Fibroblast of skin of left biceps (primary cell): ENCODE results near the gene MFSD6.
"Not testable (repeated sequence)": the region's sequence is repeated elsewhere in the genome, so short reads cannot be mapped to it uniquely, and the experiment has no call there.

Experiments used
- DNase-seq, 2 experiments: peaks; one replicate each; pipeline ENCODE4 v3.0.0-alpha.2; 2013; ENCODE audit warnings: low read depth in 2 of 2

Gene MFSD6

GRCh38 chr2:190465060-190465459 is 56.9 kb downstream of the MFSD6 start:
- no peak for DNase-seq

DNA sequence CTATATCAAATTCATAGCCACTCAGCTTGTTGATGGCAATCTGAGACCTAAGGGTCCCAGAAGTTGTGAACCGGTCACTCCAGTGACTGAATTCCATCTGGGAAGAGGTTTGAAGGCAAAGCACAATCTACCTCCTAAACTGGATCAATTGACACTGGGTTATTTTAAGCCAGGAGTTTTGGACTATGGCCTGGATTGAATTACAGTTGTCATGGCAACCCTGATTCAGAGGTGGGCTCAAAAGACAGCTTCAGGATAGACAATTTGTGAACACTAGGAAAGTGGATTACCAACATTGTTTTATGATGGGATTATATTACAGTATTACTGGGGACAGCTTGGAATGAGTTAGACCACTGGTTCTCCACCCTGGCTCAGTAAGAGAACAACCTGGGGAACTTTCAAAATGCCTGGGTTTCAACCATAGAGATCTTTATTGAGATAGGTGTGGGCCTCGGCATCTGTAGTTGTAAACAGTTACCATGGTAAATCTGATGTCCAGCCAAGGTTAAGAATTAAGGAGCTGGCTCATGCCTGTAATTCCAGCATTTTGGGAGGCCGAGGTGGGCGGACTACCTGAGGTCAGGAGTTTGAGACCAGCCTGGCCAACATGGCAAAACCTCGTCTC is 58.8 kb downstream of the MFSD6 start:
- no peak for DNase-seq

DNA sequence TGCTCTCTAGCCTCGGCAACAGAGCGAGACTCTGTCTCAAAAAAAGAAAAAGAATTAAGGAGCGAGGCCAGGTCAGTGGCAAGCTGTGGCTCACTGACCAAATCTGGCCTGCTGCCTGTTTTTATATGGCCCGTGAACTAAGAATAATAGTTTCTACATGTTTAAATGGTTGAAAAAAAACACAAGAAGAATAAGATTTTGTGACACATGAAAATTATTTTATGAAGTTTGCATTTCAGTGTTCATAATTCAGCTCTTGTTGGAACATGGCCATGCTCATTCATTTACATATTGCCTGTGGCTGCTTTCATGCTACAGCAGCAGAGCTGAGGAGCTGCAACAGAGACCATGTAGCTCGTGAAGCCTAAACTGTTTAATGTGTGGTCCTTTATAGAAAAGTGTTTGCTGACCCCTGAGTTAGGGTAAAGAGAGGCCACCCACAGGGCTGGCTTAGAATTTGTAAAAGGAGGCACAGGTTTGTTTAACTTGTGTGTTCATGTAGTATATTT is 59.5 kb downstream of the MFSD6 start:
- no peak for DNase-seq

DNA sequence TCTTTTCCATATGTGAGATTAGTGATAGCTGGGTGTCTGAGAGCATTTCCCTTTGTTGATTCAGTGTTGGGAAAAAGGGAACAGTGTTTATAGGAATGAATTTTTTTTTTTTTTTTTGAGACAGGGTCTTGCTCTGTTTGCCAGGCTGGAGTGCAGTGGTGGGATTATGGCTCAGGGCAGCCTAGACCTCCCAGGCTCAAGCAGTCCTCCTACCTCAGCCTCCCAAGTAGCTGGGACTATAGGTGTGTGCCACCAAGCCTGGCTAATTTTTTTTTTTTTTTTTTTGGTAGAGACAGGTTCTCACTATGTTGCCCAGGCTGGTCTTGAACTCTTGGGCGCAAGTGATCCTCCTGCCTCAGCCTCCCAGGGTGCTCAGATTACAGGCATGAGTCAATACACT is 60.2 kb downstream of the MFSD6 start:
- not testable (repeated sequence) for DNase-seq

DNA sequence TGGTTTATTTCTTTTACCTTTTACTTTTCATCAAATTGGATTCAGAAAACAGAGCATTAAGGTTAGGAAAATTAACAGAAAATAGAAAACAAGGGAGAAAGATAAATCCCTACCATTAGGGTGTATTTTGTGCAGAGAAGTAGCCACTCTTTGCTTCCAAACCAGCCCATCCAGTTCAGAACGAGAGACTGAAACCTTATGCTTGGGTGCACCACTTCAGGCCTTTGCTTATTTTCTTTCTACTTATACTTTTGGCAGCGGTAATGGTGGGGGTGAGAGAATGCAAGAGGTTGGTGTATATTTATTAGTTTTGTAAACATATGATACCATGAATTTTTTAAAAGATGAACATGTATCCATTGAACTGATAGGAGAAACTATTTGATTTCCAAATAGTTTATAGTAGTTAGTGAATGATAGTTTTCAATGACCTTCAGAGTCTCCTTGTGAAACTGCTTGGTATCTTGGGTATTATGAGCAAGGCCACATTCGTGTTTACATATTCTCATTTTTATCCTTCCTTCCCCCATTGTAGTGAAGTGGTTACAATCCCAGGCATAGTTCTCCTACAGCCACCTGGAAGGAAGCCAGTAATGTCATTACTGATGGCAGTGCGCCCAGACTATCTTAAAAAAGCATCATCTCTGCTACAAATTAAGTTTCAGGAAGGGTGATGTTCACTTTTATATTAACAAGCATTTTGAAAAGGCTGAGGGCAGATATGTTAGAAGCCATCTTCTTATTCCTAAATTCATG is 60.8 kb downstream of the MFSD6 start:
- peak; percentile 95 to 97 for DNase-seq

DNA sequence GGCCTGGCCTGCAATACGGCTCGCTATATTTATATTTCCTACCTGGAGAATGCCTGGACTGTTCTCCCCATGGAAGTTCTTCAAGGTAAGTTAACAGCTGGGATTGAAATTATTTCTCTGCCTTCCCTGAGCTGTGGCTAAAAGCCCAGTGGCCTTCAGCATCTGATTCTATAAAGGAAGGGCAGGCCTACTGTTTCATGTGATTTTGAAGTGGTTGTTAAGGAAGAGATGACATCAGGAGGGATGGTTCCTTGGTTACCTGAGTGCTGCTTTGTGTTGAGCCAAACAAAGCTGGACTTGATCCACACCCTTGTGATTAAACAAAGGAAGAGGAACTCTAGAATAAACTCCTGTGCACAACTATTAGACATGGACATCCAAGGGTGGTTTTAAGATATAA is 61.6 kb downstream of the MFSD6 start:
- no peak for DNase-seq

GRCh38 chr2:190470256-190470826 is 62.2 kb downstream of the MFSD6 start:
- no peak for DNase-seq

DNA sequence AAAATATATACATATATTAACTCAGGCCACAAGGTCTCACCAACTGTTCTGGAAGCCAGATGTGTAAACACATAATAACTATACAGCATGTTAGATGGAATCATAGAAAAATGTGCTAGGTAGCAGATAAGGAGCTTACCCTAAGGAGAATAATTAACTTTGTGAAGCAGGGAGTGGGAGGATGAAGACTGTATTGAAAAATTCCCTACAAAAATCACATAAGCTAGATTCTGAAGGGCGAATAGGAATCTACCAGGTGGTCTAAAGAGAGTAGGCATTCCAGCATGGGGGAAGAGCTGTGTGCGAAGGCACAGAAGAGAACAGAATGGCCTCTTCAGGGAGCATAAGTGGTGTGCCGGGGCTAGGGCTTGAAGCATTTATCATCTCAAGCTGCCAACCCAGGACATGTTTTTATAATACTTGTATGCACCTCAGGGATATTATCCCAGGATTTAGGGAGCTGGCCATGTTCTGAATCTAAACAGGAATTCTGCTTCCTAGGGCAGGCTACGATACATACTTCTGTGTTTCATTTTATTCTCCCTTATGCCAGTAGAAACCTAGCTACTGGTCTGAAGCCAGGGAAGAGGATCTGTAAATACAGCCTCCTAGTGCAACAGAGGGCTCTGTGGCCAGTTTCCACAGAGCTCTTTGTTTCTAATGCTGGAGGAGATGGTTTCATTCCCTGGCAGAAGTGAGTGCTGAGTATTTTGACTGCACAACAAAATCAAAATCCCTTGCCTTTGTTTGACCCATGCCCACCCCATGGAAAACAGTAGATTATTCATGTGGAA is 69.7 kb downstream of the MFSD6 start:
- DNase-seq, result no peak

DNA sequence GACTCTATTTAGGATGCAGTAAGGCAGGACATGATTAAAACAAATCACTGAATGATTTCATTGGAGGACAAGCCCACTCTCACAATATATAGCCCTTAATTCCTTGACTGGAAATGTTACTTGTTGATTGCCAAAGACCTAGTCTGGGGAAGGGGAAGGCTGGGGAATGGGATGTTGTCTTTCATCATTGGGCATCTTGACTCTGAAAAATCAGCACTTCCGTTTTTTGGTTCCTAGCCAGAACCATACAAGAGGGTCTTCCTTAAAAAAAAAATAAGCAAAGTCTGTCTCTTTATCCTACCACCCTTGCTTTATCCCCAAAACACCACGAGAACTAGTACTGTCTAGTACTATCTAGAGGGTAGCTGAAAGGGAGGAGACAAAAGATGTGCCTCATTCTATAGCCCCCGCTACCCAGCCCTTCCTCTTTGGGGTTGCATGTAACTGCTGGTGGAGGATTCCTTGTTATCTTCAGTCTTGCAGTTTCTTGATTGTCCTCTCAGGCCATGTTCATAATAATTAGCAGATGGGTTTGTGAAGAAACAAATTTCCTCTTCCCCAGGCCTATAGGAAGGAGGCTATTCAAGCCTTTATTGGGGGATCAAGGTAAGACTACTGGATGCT is 70.5 kb downstream of the MFSD6 start:
- DNase-seq, result no peak

DNA sequence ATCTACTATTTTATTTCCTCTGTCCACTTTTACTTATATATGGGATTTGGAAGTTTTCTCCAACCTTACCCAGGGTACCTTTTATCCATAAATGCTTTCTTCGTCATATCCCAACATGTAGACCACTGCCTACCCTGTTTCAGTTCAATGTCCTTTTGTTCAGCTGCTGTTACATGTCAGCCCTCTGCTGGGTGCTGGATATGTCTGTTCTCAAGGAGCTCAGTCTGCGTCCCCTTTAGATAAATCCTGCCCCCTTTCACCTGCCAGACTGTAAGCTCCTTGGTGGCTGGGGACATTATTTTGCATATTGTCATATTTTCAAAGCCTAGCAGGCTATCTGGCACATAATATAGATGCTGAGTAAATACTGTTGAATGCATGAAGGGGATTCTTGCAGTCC is 73.2 kb downstream of the MFSD6 start:
- no peak for DNase-seq

DNA sequence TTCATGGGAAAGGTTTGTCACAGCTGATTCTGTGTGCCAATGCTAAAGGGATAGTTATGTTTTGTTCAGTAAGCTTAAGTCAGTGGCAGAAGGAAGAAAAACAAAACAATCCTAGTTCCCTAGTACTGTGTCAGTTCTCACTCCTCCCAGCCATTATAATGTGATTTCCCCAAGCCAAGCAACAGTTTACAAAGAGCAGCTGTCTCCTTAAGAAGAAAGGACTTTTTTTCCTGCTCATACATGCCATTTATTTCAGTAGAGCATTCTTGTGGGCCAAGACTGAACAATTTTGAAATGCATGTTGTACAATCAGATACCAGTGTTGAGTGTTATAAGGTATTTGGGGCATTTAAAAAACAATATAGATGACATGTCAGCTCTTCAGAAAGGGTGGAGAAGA is 74.3 kb downstream of the MFSD6 start:
- DNase-seq, result no peak

GRCh38 chr2:190486037-190486623 is 78.0 kb downstream of the MFSD6 start:
- no peak for DNase-seq

GRCh38 chr2:190488516-190489233 is 80.5 kb downstream of the MFSD6 start:
- DNase-seq, result no peak

DNA sequence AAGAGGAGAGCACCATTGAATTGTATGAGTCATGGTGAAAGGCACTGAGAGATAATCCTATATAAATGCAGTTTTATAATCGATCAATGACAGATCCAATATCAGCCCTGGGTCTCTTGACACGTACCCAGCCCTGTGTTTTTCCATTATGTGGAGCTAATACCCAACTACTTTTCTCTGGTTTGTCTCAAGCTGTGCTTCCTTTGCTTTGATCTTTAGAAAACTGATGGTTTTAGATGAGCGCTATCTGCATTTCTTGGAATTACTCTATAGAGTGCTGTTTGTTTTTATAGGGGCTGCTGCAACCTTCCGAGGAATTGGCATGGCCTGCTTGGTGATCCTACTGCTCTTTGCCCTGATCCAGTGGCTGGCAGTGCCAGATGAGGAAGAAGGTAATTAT is 81.3 kb downstream of the MFSD6 start:
- DNase-seq, result no peak

DNA sequence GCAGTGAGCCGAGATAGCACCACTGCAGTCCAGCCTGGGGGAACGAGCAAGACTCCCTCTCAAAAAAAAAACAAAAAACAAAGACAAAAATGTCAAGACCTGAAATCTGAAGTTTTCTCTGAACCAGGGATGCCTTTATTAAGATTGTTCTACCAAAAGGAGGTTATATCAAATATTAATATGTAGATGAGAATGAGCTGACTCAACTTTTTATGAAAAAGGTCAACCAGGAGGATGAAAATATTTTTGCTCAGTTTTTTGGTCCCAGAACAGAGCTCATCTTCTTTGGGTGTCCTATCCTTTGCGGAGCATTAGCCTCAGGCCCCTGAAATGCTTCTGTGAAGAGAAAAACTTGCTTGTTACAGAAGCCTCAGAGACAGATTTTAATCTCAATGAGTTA is 82.3 kb downstream of the MFSD6 start:
- no peak for DNase-seq

GRCh38 chr2:190493095-190493494 is 84.9 kb downstream of the MFSD6 start:
- DNase-seq, result no peak

- DNase-seq, result not testable (repeated sequence)
Measured at GRCh38 chr2:190494600-190495227, 86.6 kb downstream of the MFSD6 start.

DNA sequence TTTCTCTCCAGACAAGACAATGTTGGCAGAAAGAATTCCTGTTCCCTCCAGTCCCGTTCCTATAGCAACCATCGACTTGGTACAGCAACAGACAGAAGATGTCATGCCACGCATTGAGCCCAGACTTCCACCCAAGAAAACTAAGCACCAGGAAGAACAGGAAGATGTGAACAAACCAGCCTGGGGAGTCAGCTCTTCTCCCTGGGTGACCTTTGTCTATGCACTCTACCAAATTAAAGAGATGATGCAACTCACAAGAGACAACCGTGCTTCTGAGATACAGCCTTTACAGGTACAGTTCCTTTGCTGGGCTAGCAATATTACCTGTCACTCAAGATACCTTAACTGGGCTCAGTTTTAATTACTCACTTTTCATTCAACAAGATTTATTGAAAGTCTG is 89.3 kb downstream of the MFSD6 start:
- no peak for DNase-seq

DNA sequence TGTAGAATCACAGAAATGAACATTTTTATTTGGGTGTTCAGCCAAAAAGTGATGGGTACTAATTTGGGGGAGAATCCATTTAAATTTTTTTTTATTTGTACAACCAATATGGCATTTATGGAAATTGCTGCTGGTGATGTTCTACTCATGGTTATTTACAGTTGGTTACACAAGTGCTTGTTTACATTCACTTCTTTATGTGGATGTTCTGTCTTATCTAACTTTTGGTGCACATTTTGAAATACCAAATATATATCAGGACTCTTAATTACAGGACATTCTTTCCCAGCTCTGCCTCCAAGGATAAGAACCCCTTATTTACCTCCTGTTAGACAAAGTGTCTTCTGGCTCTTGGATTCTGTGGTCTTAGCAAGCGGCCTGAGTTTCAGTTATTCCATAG is 91.1 kb downstream of the MFSD6 start:
- DNase-seq, result no peak

- DNase-seq, result no peak
Measured at GRCh38 chr2:190500054-190500502, 91.9 kb downstream of the MFSD6 start.
